ENCODE measurements around the gene METTL16. TPM values are rescaled to one million over a fixed set of nuclear protein-coding genes. Genes with fewer than 3 reads are reported as not detected.

METTL16 gene
- total and polyA plus RNA-seq, 2 of the 8 experiments (the other 6 are each of a cell fraction or from before 2014, with no cell fraction given): 22.8 to 59.4 TPM

DNA sequence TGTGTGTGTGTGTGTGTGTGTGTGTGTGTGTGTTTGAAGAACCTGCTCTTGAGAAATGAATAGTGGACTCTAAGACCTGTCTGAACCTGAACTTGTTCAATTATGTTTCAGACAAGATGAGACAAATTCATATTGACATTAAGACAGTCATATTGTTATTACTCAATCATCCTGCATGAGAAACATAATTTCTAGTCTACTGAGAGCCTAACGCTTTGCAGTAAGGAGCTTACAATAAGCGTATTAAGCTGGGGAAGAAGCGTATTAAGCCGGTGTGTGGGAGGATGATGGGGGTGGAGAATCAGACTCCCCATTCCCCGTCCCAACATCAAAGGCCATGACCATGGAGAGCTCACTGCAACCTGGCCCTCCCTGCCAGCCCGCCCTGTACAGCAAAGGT lies 88.4 kb downstream of the METTL16 start:
- Histone ChIP-seq H3K23ac (ENCODE audit: insufficient read length) (no peak overlapping the region), H3K4me3 (ENCODE audit: extremely low read depth in 1 of 4, insufficient read depth in 2 of 4, low read depth in 3 of 4, low read length in 4 of 4) (no peak overlapping the region), H3K79me2 (ENCODE audit: control insufficient read depth in 1 of 2, insufficient read depth in 2 of 2, low read length in 2 of 2) (no peaks in the 10 kb centered on the region), H3K4me2 (ENCODE audit: insufficient read depth in 1 of 2, low read depth in 2 of 2, low read length in 2 of 2) (no peak overlapping the region), H3K27ac (ENCODE audit: low read depth, low read length) (no peak overlapping the region), H4K20me1 (replicated peaks in 1 of 2; ENCODE audit: control insufficient read depth in 1 of 2, insufficient read depth in 2 of 2, low read length in 2 of 2) (peaks cover 1 to 4% of the 10 kb centered on the region in 2 experiments), H4K5ac (ENCODE audit: insufficient read length, low read depth, low read length) (no peak overlapping the region), H3K79me1 (ENCODE audit: low read depth, low read length) (peaks cover 3% of the 10 kb centered on the region; the same call in 1 of the 2 replicates), H2BK20ac (ENCODE audit: low read length) (no peak overlapping the region), H3K27me3 (replicated peaks in 1 of 4; ENCODE audit: control insufficient read depth in 3 of 4, extremely low read depth in 1 of 4, insufficient read depth in 3 of 4, low read length in 3 of 4) (no peaks in the 10 kb centered on the region), H3K56ac (replicated peaks; ENCODE audit: insufficient read length, low read depth, low read length) (no peak overlapping the region), H2BK12ac (ENCODE audit: low read depth, low read length) (no peak overlapping the region), H2BK5ac (ENCODE audit: low read depth, low read length) (no peak overlapping the region), H3K9me3 (ENCODE audit: insufficient read depth in 2 of 2, low read depth in 1 of 2, low read length in 1 of 2) (no peaks in the 10 kb centered on the region), H2AK5ac (ENCODE audit: low read depth, low read length) (no peak overlapping the region), H3K23me2 (ENCODE audit: low read depth, low read length) (peaks cover 3% of the 10 kb centered on the region; the same call in 1 of the 2 replicates), H3K4ac (replicated peaks; ENCODE audit: insufficient read length, low read depth, low read length) (no peak overlapping the region), H2BK15ac (ENCODE audit: low read length) (no peak overlapping the region), H3K14ac (ENCODE audit: insufficient read length) (no peak overlapping the region), H3K9ac (replicated peaks in 1 of 4; ENCODE audit: extremely low read depth in 1 of 4, low read depth in 3 of 4, low read length in 3 of 4) (no peak overlapping the region), H4K91ac (replicated peaks; ENCODE audit: insufficient read length, low read length) (no peak overlapping the region), H4K8ac (ENCODE audit: extremely low read depth, insufficient read depth, low read length) (no peak overlapping the region), H3K36me3 (ENCODE audit: control insufficient read depth in 2 of 4, insufficient read depth in 4 of 4, low read length in 3 of 4) (peaks cover 3 to 22% (median 14%) of the 10 kb centered on the region in 4 experiments; a peak in 6 of 8 replicates), H3K4me1 (replicated peaks in 1 of 4; ENCODE audit: control insufficient read depth in 3 of 4, insufficient read depth in 4 of 4, low read length in 3 of 4) (no peaks in the 10 kb centered on the region), H2AFZ (ENCODE audit: low read length) (no peak overlapping the region), H2BK120ac (replicated peaks; ENCODE audit: low read depth, low read length) (no peak overlapping the region), H3K18ac (ENCODE audit: extremely low read depth, low read length) (no peak overlapping the region)
- ChIA-PET POLR2A (ENCODE audit: partially characterized antibody) (no interaction called here), CTCF (ENCODE audit: partially characterized antibody) (interaction anchor here (0.6 to 1.0 kb wide), 2 partner anchors 9 to 157 kb away, joined by 3 to 4 read pairs; no protein-coding TSS in a partner anchor)
- FAIRE-seq (no peak), DNase-seq (ENCODE audit: low read depth in 1 of 2, low spot score in 2 of 2) (no peak)
- 93% methylated on average over 6 of the region's 6 CpGs; no CpG with 5 or more reads in 1 of the 2 experiments for WGBS, 2 experiments (ENCODE audit: extremely low coverage in 1 of 2, insufficient coverage in 1 of 2, insufficient read length in 1 of 2, insufficient replicate concordance in 2 of 2, low coverage in 1 of 2, low lambda C conversion rate in 2 of 2, missing lambda C conversion rate in 1 of 2)
- no peak for TF ChIP-seq SAP30 (IDR thresholded peaks at IDR 0.05; ENCODE audit: insufficient read depth, insufficient replicate concordance, low read length)
- TF ChIP-seq CBX8 (IDR thresholded peaks at IDR 0.05; ENCODE audit: borderline replicate concordance, low read depth, low read length): no peak
- no peak for TF ChIP-seq BCL11A (IDR thresholded peaks at IDR 0.05; ENCODE audit: low read depth in 2 of 2, low read length in 2 of 2)
- no peak for TF ChIP-seq KDM5A (IDR thresholded peaks at IDR 0.05; ENCODE audit: low read length)
- TF ChIP-seq GABPA (IDR thresholded peaks at IDR 0.05; ENCODE audit: borderline replicate concordance, insufficient read depth, low read length): no peak
- no peak for TF ChIP-seq NANOG (IDR thresholded peaks at IDR 0.05; ENCODE audit: insufficient read depth, low read depth, low read length, poor library complexity, severe bottlenecking)
- TF ChIP-seq SP4 (IDR thresholded peaks at IDR 0.05; ENCODE audit: low read length): no peak
- TF ChIP-seq TBP (IDR thresholded peaks at IDR 0.05; ENCODE audit: low read depth, low read length): no peak
- no peak for TF ChIP-seq CEBPB (IDR thresholded peaks at IDR 0.05; ENCODE audit: low read depth, low read length)
- TF ChIP-seq, protein P1, sequence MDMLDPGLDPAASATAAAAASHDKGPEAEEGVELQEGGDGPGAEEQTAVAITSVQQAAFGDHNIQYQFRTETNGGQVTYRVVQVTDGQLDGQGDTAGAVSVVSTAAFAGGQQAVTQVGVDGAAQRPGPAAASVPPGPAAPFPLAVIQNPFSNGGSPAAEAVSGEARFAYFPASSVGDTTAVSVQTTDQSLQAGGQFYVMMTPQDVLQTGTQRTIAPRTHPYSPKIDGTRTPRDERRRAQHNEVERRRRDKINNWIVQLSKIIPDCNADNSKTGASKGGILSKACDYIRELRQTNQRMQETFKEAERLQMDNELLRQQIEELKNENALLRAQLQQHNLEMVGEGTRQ (IDR thresholded peaks at IDR 0.05; ENCODE audit: low read length): no peak
- no peak for TF ChIP-seq CBX5 (IDR thresholded peaks at IDR 0.05; ENCODE audit: low read depth, low read length)
- TF ChIP-seq SIN3A (conservative IDR thresholded peaks at IDR 0.05 in 1 of 2, IDR thresholded peaks at IDR 0.05 in 1 of 2; ENCODE audit: low read depth in 1 of 2, low read length in 2 of 2): no peak
- TF ChIP-seq TAF1 (IDR thresholded peaks at IDR 0.05; ENCODE audit: low read depth, low read length): no peak
